ENCODE data around the gene RNPS1. TPM values are rescaled to one million over a fixed set of nuclear protein-coding genes. Genes with fewer than 3 reads are reported as not detected.

Gene RNPS1
- total and polyA plus RNA-seq, 9 of the 15 experiments (the other 6 are each of a cell fraction or from before 2014, with no cell fraction given) = 44.9 to 338 (median 202) TPM

DNA sequence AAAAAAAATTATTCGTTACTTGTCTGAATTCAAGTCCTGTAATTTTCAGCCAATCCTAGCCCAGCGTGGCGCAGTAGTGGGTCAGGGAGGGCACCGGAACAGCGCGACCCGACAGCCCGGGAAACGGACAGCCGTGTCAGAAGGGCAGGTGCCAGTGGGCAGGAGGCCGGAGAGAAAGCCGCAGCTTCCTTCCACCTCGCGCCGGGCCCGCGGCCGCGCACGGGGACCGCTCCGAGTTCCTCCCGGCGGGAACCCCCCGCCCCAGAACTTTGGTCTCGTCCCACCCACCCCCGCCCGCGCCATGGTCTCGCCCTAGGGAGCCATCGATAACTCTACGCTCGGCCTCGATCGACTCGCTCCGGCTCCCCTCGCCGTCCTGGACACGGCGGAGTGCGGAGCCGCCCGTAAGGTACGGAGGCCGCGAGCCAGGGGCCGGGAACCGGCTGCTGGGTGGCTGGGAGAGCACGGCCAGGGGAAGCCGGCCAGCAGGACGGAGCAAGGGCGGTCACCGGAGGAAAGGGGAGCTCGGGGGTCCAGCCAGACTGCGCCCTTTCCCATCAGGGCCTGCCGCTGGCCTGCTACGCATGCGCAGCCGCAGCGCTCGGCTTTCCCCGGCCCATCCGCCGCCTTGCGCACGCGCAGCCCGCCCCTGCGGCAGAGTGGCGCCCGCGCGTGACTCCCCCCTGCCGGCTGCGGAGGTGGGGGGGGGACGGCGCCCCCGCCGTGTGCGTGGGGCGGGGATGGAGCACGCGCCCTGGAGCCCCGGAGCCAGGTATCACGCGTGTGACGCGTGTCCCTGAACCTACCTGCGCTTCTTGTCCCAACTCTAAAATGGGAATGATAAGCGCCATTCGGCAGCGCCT is 62.6 kb downstream of the RNPS1 start, which contains the start of gene MLST8 (continued):
- TF ChIP-seq, protein P1, sequence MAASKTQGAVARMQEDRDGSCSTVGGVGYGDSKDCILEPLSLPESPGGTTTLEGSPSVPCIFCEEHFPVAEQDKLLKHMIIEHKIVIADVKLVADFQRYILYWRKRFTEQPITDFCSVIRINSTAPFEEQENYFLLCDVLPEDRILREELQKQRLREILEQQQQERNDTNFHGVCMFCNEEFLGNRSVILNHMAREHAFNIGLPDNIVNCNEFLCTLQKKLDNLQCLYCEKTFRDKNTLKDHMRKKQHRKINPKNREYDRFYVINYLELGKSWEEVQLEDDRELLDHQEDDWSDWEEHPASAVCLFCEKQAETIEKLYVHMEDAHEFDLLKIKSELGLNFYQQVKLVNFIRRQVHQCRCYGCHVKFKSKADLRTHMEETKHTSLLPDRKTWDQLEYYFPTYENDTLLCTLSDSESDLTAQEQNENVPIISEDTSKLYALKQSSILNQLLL (CRISPR knock-in tag; IDR thresholded peaks at IDR 0.05; ENCODE audit: borderline replicate concordance) = no peak
- TF ChIP-seq, protein P2, sequence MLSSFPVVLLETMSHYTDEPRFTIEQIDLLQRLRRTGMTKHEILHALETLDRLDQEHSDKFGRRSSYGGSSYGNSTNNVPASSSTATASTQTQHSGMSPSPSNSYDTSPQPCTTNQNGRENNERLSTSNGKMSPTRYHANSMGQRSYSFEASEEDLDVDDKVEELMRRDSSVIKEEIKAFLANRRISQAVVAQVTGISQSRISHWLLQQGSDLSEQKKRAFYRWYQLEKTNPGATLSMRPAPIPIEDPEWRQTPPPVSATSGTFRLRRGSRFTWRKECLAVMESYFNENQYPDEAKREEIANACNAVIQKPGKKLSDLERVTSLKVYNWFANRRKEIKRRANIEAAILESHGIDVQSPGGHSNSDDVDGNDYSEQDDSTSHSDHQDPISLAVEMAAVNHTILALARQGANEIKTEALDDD (IDR thresholded peaks at IDR 0.05) = no peak
- TF ChIP-seq ZZZ3 (IDR thresholded peaks at IDR 0.05) = no peak
- 0 out of 2 replicates have a peak, but pooled peaks have one; percentile 46 for TF ChIP-seq HDAC8 (tag; IDR thresholded peaks at IDR 0.05)
- TF ChIP-seq RAD51 (IDR thresholded peaks at IDR 0.05; ENCODE audit: borderline replicate concordance, low read depth) = 0 out of 2 replicates have a peak, but pooled peaks have one; percentile 34
- TF ChIP-seq MYNN (IDR thresholded peaks at IDR 0.05) = no peak; the same call in 1 of the 2 replicates
- no peak for TF ChIP-seq MYNN (CRISPR knock-in tag; IDR thresholded peaks at IDR 0.05)
- no peak for TF ChIP-seq ZSCAN29 (IDR thresholded peaks at IDR 0.05)
- TF ChIP-seq, protein P3, sequence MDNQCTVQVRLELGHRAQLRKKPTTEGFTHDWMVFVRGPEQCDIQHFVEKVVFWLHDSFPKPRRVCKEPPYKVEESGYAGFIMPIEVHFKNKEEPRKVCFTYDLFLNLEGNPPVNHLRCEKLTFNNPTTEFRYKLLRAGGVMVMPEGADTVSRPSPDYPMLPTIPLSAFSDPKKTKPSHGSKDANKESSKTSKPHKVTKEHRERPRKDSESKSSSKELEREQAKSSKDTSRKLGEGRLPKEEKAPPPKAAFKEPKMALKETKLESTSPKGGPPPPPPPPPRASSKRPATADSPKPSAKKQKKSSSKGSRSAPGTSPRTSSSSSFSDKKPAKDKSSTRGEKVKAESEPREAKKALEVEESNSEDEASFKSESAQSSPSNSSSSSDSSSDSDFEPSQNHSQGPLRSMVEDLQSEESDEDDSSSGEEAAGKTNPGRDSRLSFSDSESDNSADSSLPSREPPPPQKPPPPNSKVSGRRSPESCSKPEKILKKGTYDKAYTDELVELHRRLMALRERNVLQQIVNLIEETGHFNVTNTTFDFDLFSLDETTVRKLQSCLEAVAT (IDR thresholded peaks at IDR 0.05) = peak in 1 of 2 experiments; percentile 100; a peak in 2 of 4 replicates
- no peak for TF ChIP-seq ZNF175 (CRISPR knock-in tag; IDR thresholded peaks at IDR 0.05; ENCODE audit: low read depth)
- TF ChIP-seq PTRF (tag; IDR thresholded peaks at IDR 0.05) = no peak
- no peak for TF ChIP-seq NR2F6 (CRISPR knock-in tag; IDR thresholded peaks at IDR 0.05)
- no peak for TF ChIP-seq ZNF165 (CRISPR knock-in tag; IDR thresholded peaks at IDR 0.05; ENCODE audit: borderline replicate concordance)
- peak; percentile 65 to 98; a peak in 3 of 4 replicates for TF ChIP-seq NONO (IDR thresholded peaks at IDR 0.05; ENCODE audit: low read depth in 2 of 2, low read length in 1 of 2)
- no peak for TF ChIP-seq ATF1 (CRISPR knock-in tag; IDR thresholded peaks at IDR 0.05)
- TF ChIP-seq ATF1 (tag; IDR thresholded peaks at IDR 0.05) = peak; percentile 70
- peak; percentile 19; the same call in 1 of the 2 replicates for TF ChIP-seq MIER1 (IDR thresholded peaks at IDR 0.05; ENCODE audit: low read depth)
- TF ChIP-seq, protein P4, sequence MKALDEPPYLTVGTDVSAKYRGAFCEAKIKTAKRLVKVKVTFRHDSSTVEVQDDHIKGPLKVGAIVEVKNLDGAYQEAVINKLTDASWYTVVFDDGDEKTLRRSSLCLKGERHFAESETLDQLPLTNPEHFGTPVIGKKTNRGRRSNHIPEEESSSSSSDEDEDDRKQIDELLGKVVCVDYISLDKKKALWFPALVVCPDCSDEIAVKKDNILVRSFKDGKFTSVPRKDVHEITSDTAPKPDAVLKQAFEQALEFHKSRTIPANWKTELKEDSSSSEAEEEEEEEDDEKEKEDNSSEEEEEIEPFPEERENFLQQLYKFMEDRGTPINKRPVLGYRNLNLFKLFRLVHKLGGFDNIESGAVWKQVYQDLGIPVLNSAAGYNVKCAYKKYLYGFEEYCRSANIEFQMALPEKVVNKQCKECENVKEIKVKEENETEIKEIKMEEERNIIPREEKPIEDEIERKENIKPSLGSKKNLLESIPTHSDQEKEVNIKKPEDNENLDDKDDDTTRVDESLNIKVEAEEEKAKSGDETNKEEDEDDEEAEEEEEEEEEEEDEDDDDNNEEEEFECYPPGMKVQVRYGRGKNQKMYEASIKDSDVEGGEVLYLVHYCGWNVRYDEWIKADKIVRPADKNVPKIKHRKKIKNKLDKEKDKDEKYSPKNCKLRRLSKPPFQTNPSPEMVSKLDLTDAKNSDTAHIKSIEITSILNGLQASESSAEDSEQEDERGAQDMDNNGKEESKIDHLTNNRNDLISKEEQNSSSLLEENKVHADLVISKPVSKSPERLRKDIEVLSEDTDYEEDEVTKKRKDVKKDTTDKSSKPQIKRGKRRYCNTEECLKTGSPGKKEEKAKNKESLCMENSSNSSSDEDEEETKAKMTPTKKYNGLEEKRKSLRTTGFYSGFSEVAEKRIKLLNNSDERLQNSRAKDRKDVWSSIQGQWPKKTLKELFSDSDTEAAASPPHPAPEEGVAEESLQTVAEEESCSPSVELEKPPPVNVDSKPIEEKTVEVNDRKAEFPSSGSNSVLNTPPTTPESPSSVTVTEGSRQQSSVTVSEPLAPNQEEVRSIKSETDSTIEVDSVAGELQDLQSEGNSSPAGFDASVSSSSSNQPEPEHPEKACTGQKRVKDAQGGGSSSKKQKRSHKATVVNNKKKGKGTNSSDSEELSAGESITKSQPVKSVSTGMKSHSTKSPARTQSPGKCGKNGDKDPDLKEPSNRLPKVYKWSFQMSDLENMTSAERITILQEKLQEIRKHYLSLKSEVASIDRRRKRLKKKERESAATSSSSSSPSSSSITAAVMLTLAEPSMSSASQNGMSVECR (CRISPR knock-in tag; IDR thresholded peaks at IDR 0.05) = peak; percentile 72; the same call in 1 of the 2 replicates

All from K562 (cell line).